ENCODE data around the gene TNFAIP3.

Gene TNFAIP3

GRCh38 chr6:137860394-137861005 lies 6.6 kb upstream of the TNFAIP3 start:
- Histone ChIP-seq H3K4me3 (ENCODE audit: low read depth, low read length) (no peak overlapping the region), H3K36me3 (no peaks in the 10 kb centered on the region), H3K9me3 (no peaks in the 10 kb centered on the region; the same call in 1 of the 2 replicates), H3K27me3 (peaks cover 21% of the 10 kb centered on the region), H3K4me1 (no peaks in the 10 kb centered on the region)
- no peak for DNase-seq
- TF ChIP-seq CTCF (IDR thresholded peaks at IDR 0.05; ENCODE audit: low read depth, low read length): no peak

- no peak for DNase-seq
- TF ChIP-seq CTCF (IDR thresholded peaks at IDR 0.05; ENCODE audit: low read depth, low read length): no peak
- Histone ChIP-seq H3K9me3 (no peaks in the 10 kb centered on the region; the same call in 1 of the 2 replicates), H3K36me3 (no peaks in the 10 kb centered on the region), H3K27me3 (peaks cover 24% of the 10 kb centered on the region), H3K4me1 (no peaks in the 10 kb centered on the region; the same call in 1 of the 2 replicates), H3K4me3 (ENCODE audit: low read depth, low read length) (no peak overlapping the region)
Measured at GRCh38 chr6:137861550-137862337, 5.3 kb upstream of the TNFAIP3 start.

DNA sequence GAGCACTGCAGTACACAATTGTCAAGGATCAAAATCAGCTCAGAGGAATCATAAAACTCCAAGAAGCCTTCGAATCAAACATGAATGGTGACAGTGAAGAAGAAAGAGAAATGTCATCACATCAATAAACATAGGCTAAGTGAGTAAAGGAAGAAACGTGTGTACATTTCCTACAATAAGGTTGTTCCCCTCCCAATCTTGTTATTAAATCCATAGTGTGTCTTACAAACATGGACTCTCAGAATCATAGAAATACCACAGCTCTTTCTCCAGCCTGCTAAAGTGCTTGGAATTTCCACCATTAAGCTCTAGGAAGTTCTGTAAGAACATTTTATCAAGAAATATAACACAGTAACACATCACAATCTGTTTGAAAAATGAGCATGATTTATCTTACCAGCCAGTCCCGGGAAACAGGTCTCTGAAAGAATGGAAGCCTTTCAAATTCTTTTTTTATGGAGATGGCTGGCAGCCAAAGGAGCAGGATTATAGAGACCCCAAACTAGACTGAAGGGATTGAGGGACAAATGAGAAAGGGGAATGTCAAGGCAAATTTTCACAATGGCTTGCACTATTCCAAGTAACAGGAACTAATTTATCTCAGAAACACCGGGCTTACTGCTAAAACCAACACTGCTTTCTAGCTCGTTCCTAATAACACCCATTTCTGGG lies 4.5 kb upstream of the TNFAIP3 start:
- DNase-seq: no peak
- TF ChIP-seq CTCF (IDR thresholded peaks at IDR 0.05; ENCODE audit: low read depth, low read length): no peak
- no peaks in the 10 kb centered on the region; the same call in 1 of the 2 replicates for H3K9me3 ChIP-seq
- H3K4me3 ChIP-seq (ENCODE audit: low read depth, low read length): no peak overlapping the region
- no peaks in the 10 kb centered on the region; the same call in 1 of the 2 replicates for H3K4me1 ChIP-seq
- peaks cover 30% of the 10 kb centered on the region for H3K27me3 ChIP-seq
- no peaks in the 10 kb centered on the region for H3K36me3 ChIP-seq

GRCh38 chr6:137863091-137863797 lies 3.8 kb upstream of the TNFAIP3 start:
- H3K4me3 ChIP-seq (ENCODE audit: low read depth, low read length): no peak overlapping the region
- DNase-seq: no peak
- TF ChIP-seq CTCF (IDR thresholded peaks at IDR 0.05; ENCODE audit: low read depth, low read length): no peak
- no peaks in the 10 kb centered on the region; the same call in 1 of the 2 replicates for H3K4me1 ChIP-seq
- no peaks in the 10 kb centered on the region; the same call in 1 of the 2 replicates for H3K9me3 ChIP-seq
- H3K36me3 ChIP-seq: no peaks in the 10 kb centered on the region
- H3K27me3 ChIP-seq: peaks cover 37% of the 10 kb centered on the region

DNA sequence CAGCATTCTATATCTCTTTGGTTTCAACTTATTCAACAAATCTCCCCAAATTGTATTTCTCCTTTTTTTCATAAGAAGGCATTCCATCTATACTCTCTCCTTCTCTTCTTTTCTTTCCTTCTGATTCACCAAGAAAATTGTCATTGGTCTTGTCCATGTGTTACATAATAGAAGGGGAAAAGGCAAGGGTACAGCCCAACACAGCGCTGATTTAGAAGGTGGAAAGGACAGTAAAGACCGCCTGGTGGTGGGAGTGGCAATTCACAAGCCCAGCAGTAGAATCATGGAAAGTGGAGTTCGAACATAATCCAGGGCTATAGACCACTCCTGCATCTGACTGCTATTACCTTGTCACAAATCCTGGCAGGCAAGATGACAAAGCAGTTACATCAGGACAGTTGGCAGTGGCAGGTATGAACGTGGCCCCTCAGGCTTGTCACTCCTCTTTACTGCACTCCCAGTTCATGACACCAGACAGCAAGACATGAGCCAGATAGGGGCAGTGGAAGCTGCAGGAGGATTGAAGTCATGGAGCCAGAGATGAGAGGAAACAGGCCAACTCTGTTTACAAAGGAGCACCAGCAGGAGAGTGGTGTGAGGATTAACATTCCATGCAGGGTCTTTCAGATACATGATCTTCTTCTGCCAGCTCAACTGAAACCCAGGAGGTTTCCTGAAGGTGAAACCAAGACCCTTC lies 2.1 kb upstream of the TNFAIP3 start:
- H3K9me3 ChIP-seq: no peaks in the 10 kb centered on the region; the same call in 1 of the 2 replicates
- no peak for DNase-seq
- no peak overlapping the region for H3K4me3 ChIP-seq (ENCODE audit: low read depth, low read length)
- H3K36me3 ChIP-seq: no peaks in the 10 kb centered on the region
- no peaks in the 10 kb centered on the region; the same call in 1 of the 2 replicates for H3K4me1 ChIP-seq
- TF ChIP-seq CTCF (IDR thresholded peaks at IDR 0.05; ENCODE audit: low read depth, low read length): no peak
- peaks cover 48% of the 10 kb centered on the region for H3K27me3 ChIP-seq
